Measurements from ENCODE around the gene TSHR. TPM values are rescaled to one million over a fixed set of nuclear protein-coding genes. Genes with fewer than 3 reads are reported as not detected.

The TSHR gene
- total RNA-seq, 2 experiments from 2014 or later: not detected

DNA sequence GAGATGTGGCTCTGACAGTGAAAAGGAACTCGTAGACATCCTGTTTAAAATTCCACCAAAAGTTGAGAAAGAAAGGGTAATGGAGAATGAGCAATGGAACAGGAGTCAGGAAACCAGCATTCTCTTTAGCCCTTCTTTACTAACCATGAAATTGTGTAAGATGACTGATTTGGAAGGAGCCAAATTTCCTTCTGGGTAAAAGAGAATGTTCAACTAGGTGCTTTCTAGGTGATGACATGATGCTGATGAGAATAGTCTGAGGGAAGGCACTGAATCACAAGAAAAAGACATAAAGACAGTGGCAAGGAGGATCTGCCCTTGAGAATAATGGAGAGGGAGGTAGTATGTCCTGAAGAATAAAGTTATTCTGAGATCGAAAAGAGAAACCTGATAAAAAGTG is 2.2 kb downstream of the TSHR start:
- peak overlapping the region; percentile 1 for H3K4me3 Mint-ChIP-seq
- ChIA-PET POLR2A (interaction anchor here (0.8 to 2.5 kb wide), 2 partner anchors 26 to 263 kb away, joined by 3 to 11 read pairs; partner anchors contain the start of gene GTF2A1), CTCF (interaction anchor here (2.8 kb wide), 1 partner anchor 29 kb away, joined by 14 read pairs; no protein-coding TSS in a partner anchor)
- TF ChIP-seq, protein P1, sequence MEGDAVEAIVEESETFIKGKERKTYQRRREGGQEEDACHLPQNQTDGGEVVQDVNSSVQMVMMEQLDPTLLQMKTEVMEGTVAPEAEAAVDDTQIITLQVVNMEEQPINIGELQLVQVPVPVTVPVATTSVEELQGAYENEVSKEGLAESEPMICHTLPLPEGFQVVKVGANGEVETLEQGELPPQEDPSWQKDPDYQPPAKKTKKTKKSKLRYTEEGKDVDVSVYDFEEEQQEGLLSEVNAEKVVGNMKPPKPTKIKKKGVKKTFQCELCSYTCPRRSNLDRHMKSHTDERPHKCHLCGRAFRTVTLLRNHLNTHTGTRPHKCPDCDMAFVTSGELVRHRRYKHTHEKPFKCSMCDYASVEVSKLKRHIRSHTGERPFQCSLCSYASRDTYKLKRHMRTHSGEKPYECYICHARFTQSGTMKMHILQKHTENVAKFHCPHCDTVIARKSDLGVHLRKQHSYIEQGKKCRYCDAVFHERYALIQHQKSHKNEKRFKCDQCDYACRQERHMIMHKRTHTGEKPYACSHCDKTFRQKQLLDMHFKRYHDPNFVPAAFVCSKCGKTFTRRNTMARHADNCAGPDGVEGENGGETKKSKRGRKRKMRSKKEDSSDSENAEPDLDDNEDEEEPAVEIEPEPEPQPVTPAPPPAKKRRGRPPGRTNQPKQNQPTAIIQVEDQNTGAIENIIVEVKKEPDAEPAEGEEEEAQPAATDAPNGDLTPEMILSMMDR (IDR thresholded peaks at IDR 0.05): no peak
- no peak for DNase-seq
- H3K27me3 Mint-ChIP-seq: no peaks in the 10 kb centered on the region
- intact Hi-C loops (cut with DNase I, micrococcal nuclease): loop anchor here in 1 of 2 experiments (5.0 kb wide), 1 partner anchor 255 kb away; no protein-coding TSS in a partner anchor
- Histone ChIP-seq H3K27ac (ENCODE audit: low read depth in 1 of 2, low read length in 2 of 2) (no peak overlapping the region), H3K9me3 (ENCODE audit: control insufficient read depth in 1 of 2, insufficient read depth in 1 of 2, low read length in 2 of 2) (no peaks in the 10 kb centered on the region), H3K36me3 (ENCODE audit: insufficient read depth, low read length) (no peaks in the 10 kb centered on the region), H3K4me3 (ENCODE audit: low read length) (no peak overlapping the region), H3K4me1 (ENCODE audit: insufficient read depth, low read length) (peaks cover 18% of the 10 kb centered on the region), H3K27me3 (ENCODE audit: control insufficient read depth in 1 of 2, insufficient read depth in 2 of 2, low read length in 2 of 2) (no peaks in the 10 kb centered on the region)
- H3K9me3 Mint-ChIP-seq: no peaks in the 10 kb centered on the region
- peaks cover 56% of the 10 kb centered on the region for H3K4me1 Mint-ChIP-seq (ENCODE audit: low read depth)
- ATAC-seq (ENCODE audit: poor library complexity): no peak
- H3K36me3 Mint-ChIP-seq (ENCODE audit: low read depth): no peaks in the 10 kb centered on the region
- H3K27ac Mint-ChIP-seq: peak overlapping the region; percentile 78

DNA sequence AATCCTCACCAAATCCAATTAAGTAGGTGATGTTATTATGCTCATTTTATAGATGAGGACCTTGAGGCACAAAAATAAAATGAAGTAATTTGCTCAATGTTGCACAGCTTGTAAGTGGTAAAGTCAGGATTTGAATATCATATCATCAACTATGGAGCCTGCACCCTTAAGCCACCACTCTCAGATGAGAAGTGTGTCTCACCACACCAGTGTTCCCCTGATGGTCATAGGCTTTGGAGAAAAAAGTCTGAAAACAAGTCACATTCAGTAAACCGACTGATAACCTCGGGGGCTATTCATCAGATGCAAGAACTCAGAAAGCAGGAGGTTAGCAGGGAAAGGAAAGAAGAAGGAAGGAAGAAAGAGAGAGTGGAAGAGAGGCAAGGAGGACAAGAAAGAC is 2.8 kb downstream of the TSHR start:
- POLR2A ChIA-PET: interaction anchor here (1.8 to 2.5 kb wide), 3 partner anchors 27 to 263 kb away, joined by 5 to 14 read pairs (median 11); partner anchors contain the start of gene GTF2A1
- H3K4me1 Mint-ChIP-seq (ENCODE audit: low read depth): peaks cover 56% of the 10 kb centered on the region
- Histone ChIP-seq H3K27ac (ENCODE audit: low read depth in 1 of 2, low read length in 2 of 2) (no peak overlapping the region), H3K4me1 (ENCODE audit: insufficient read depth, low read length) (peaks cover 18% of the 10 kb centered on the region), H3K27me3 (ENCODE audit: control insufficient read depth in 1 of 2, insufficient read depth in 2 of 2, low read length in 2 of 2) (no peaks in the 10 kb centered on the region), H3K9me3 (ENCODE audit: control insufficient read depth in 1 of 2, insufficient read depth in 1 of 2, low read length in 2 of 2) (no peaks in the 10 kb centered on the region), H3K36me3 (ENCODE audit: insufficient read depth, low read length) (no peaks in the 10 kb centered on the region), H3K4me3 (ENCODE audit: low read length) (no peak overlapping the region)
- TF ChIP-seq, protein P1 (IDR thresholded peaks at IDR 0.05): no peak
- peak overlapping the region; percentile 78 for H3K27ac Mint-ChIP-seq
- H3K27me3 Mint-ChIP-seq: no peaks in the 10 kb centered on the region
- CTCF ChIA-PET: interaction anchor here (1.3 kb wide), 1 partner anchor 29 kb away, joined by 4 read pairs; no protein-coding TSS in a partner anchor
- DNase-seq: no peak
- ATAC-seq (ENCODE audit: poor library complexity): no peak
- H3K4me3 Mint-ChIP-seq: peak overlapping the region; percentile 65
- intact Hi-C loops (cut with DNase I, micrococcal nuclease): loop anchor here in 1 of 2 experiments (5.0 kb wide), 1 partner anchor 254 kb away; no protein-coding TSS in a partner anchor
- no peaks in the 10 kb centered on the region for H3K36me3 Mint-ChIP-seq (ENCODE audit: low read depth)
- no peaks in the 10 kb centered on the region for H3K9me3 Mint-ChIP-seq

DNA sequence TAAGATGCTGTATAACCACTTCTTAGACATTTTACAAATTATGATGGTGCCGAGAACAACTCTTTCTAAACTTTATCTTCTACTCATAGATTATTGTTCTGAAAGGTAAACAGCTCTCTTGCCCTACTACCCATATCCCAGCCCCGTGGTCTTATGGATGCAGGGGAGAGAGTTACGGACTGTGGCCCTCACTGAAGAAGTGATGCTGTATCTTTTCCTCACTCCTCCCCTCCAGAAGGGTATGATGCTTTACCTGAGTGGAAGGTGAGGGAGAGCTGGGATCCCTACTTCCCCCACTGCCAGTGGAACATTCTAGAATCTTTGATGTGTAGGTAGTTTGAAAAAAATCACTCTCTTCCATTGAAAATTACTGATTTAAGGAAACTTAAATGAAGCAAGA is 3.5 kb downstream of the TSHR start:
- peaks cover 18% of the 10 kb centered on the region for H3K4me1 ChIP-seq (ENCODE audit: insufficient read depth, low read length)
- H3K36me3 Mint-ChIP-seq (ENCODE audit: low read depth): no peaks in the 10 kb centered on the region
- H3K27ac Mint-ChIP-seq: peak overlapping the region; percentile 78
- no peaks in the 10 kb centered on the region for H3K9me3 Mint-ChIP-seq
- no peaks in the 10 kb centered on the region for H3K36me3 ChIP-seq (ENCODE audit: insufficient read depth, low read length)
- H3K27me3 Mint-ChIP-seq: no peaks in the 10 kb centered on the region
- no peaks in the 10 kb centered on the region for H3K9me3 ChIP-seq (ENCODE audit: control insufficient read depth in 1 of 2, insufficient read depth in 1 of 2, low read length in 2 of 2)
- TF ChIP-seq, protein P1 (IDR thresholded peaks at IDR 0.05): no peak
- H3K27me3 ChIP-seq (ENCODE audit: control insufficient read depth in 1 of 2, insufficient read depth in 2 of 2, low read length in 2 of 2): no peaks in the 10 kb centered on the region
- ATAC-seq (ENCODE audit: poor library complexity) (no peak), DNase-seq (no peak)
- ChIA-PET CTCF (interaction anchor here (1.3 kb wide), 2 partner anchors 19 to 29 kb away, joined by 3 to 4 read pairs; no protein-coding TSS in a partner anchor), POLR2A (interaction anchor here (1.1 to 2.5 kb wide), 5 partner anchors 17 to 262 kb away, joined by 5 to 14 read pairs (median 6); partner anchors contain the start of genes CEP128 and GTF2A1)
- no peak overlapping the region for H3K27ac ChIP-seq (ENCODE audit: low read depth in 1 of 2, low read length in 2 of 2)
- intact Hi-C loops (cut with DNase I, micrococcal nuclease): loop anchor here in 1 of 2 experiments (5.0 kb wide), 1 partner anchor 253 kb away; no protein-coding TSS in a partner anchor
- H3K4me1 Mint-ChIP-seq (ENCODE audit: low read depth): peaks cover 56% of the 10 kb centered on the region
- peak overlapping the region; percentile 32 for H3K4me3 ChIP-seq (ENCODE audit: low read length)
- H3K4me3 Mint-ChIP-seq: peak overlapping the region; percentile 72

Measured in CD4-positive, alpha-beta T cell (primary cell).